ENCODE results near the gene OR2T34.

DNA sequence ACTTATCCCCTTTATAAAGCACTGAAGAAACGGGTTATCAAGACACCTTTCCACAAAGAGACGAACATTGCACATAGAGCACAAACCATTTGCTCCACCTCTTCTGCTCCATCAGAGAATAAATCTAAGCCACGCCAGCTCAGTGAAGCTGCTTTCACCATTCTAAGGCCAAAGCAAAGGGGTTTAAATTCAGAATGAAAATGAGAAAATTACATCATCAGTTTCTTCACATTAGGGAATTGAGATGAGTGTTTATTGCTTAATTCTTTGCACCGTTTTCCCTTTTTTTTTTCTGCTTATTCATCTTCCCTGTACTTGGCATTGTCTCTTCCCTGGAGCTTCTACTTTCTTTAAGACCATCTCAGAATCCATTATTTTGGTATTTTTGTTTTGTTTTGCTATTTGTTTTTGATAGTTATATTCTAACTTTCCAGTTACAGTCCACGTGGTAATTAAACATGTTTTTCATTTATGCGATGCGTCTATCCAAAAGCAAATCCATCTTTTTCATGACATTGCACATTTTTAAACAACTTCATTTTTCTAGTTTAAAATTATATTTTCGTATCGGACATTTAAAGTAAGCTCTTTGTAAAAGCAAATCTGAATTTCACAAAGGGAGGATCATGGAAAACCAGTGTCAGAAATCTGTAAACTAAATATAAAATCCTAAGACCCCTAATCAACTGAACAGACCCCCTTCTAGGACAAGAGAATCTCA, 1.9 kb upstream of the OR2T34 start:
- TF ChIP-seq, protein P1, sequence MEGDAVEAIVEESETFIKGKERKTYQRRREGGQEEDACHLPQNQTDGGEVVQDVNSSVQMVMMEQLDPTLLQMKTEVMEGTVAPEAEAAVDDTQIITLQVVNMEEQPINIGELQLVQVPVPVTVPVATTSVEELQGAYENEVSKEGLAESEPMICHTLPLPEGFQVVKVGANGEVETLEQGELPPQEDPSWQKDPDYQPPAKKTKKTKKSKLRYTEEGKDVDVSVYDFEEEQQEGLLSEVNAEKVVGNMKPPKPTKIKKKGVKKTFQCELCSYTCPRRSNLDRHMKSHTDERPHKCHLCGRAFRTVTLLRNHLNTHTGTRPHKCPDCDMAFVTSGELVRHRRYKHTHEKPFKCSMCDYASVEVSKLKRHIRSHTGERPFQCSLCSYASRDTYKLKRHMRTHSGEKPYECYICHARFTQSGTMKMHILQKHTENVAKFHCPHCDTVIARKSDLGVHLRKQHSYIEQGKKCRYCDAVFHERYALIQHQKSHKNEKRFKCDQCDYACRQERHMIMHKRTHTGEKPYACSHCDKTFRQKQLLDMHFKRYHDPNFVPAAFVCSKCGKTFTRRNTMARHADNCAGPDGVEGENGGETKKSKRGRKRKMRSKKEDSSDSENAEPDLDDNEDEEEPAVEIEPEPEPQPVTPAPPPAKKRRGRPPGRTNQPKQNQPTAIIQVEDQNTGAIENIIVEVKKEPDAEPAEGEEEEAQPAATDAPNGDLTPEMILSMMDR (conservative IDR thresholded peaks at IDR 0.05; ENCODE audit: low read depth in 2 of 2), result no peak
- TF ChIP-seq JUNB (IDR thresholded peaks at IDR 0.05; ENCODE audit: unreplicated experiment) (no peak), EZH2 (IDR thresholded peaks at IDR 0.05; ENCODE audit: low read depth, unreplicated experiment) (no peak)
